GM12875 (cell line): ENCODE measurements around the gene POLD1.

Source experiments
- H3K4me3 ChIP-seq: one replicate; pipeline ENCODE4 v1.5.1; 2011; ENCODE audit warnings: low read depth, low read length, control low read depth
- TF ChIP-seq, protein P1 (sequence below): IDR thresholded peaks from 2 replicates; pipeline ENCODE4 v1.5.1; 2011; ENCODE audit warnings: low read depth, mild to moderate bottlenecking, control low read depth, inconsistent platforms, low read length, moderate library complexity, borderline replicate concordance; ENCODE audit not compliant: insufficient read depth

POLD1 gene

DNA sequence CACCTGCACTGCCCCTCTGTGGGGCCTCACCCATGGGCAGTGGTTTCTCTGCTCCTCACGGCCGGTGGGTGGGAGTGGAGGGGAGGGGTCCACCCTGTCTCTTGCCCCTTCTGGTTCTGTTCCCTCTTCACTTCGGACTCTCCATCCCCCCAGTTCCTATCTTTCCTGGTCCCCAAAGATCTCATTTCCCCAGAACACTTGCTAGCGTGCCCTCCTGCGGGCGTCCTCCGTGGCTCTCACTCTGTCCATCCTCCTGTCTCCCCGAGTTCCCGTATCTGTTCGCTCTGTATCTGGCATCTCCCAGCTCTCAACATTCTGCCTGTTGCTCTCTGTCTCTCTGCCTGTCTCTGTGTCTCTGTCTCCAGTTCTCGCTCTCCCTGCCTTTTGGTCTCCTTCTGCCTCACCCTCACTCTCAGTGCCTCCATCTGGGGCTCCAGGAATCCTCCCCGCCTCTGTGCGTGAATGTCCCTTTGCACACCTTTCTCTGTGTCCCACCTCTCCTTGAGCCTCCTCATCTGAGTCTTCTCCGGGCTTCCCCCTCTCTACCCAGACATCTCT lies 35.0 kb downstream of the POLD1 start:
- peak overlapping the region; percentile 84 for H3K4me3 ChIP-seq

DNA sequence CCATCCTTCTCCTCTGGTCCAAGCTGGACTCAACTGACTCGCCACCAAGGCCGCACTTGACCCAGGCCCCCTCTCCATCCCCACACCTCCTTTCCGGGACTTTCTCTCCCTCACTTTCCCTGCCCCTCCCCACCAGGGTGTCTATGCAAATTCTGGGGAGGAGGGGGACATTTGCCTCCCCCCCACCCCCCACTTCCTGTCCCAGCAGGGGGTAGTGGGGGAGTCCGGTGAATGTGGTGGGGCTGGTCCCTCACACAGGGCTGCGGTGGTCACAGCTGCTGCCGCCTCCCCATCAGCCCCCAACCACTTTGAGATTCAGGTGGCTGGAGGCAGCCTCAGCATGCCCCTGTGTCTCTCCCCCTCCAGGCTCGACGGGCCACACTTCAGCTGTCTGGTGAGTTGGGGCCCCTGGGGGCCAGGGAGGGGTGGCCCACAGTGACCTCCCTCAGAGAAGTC lies 35.5 kb downstream of the POLD1 start:
- TF ChIP-seq, protein P1, sequence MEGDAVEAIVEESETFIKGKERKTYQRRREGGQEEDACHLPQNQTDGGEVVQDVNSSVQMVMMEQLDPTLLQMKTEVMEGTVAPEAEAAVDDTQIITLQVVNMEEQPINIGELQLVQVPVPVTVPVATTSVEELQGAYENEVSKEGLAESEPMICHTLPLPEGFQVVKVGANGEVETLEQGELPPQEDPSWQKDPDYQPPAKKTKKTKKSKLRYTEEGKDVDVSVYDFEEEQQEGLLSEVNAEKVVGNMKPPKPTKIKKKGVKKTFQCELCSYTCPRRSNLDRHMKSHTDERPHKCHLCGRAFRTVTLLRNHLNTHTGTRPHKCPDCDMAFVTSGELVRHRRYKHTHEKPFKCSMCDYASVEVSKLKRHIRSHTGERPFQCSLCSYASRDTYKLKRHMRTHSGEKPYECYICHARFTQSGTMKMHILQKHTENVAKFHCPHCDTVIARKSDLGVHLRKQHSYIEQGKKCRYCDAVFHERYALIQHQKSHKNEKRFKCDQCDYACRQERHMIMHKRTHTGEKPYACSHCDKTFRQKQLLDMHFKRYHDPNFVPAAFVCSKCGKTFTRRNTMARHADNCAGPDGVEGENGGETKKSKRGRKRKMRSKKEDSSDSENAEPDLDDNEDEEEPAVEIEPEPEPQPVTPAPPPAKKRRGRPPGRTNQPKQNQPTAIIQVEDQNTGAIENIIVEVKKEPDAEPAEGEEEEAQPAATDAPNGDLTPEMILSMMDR, result no peak
- peak overlapping the region; percentile 84 for H3K4me3 ChIP-seq

More for the DNA sequence above, 35.0 kb downstream of the POLD1 start:
- TF ChIP-seq, protein P1, result no peak

DNA sequence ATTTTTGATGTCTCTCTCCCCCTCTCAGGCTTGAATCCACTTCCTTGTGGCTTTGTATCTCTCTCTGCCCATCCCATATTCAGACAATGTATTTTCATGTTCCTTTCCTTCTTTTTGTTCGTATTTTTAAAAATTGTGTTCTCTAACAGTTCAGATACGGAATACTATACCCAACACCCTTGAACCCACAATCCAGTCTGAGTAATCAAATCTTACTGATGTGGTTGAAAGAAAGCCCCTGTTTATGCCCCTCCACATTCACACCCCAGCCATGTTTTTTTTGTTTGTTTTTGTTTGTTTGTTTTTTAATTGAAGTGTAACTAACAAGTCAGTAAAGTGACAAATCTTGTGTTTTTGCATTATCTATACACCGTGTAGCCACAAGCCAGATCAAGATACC lies 36.0 kb downstream of the POLD1 start:
- TF ChIP-seq, protein P1, result no peak
- peak overlapping the region; percentile 84 for H3K4me3 ChIP-seq

DNA sequence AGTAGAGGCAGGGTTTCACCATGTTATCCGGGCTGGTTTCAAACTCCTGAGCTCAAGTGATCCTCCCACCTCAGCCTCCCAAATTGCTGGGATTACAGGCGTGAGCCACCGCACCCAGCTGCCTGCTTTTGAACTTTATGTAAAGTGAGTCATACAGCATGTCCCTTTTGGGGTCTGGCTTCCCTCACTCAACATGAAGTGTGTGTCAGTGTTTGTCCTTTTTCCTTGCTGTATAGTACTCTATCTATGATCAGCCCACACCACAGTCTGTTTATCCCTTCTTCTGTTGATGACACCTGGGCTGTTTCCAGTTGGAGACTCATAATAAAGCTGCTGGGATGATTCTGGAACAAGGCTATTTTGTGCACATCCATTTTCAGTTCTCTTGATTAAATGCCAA lies 36.7 kb downstream of the POLD1 start:
- TF ChIP-seq, protein P1, result no peak
- H3K4me3 ChIP-seq, result peak overlapping the region; percentile 84

DNA sequence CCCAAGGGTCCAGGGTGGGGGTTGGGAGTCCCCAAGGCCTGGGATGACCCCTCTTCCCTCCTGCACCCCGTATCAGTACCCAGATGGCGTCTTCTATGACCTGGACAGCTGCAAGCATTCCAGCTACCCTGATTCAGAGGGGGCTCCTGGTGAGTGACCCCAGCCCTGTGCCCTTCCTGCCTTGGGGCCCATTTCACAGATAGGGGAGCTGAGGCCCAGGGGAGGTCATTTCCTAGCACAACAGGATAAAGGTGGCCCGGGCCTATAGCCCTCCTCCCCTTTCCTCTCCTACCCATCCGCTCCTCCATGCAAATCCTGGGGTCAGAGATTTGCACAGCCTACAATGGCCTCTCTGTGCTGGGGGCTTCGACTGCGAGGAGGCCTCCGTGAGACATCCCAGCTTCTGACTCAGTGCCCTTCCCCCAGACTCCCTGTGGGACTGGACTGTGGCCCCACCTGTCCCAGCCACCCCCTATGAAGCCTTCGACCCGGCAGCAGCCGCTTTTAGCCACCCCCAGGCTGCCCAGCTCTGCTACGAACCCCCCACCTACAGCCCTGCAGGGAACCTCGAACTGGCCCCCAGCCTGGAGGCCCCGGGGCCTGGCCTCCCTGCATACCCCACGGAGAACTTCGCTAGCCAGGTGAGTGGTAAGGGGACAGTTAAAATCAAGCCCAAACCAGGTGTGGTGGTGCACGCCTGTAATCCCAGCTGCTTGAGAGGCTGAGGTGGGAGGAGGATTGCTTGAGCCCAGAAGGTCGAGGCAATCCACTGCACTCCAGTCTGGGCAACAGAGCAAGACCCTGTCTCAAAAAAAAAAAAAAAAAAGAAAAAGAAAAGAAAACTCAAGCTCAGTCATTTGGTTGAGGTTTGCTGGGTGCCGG lies 38.5 kb downstream of the POLD1 start:
- TF ChIP-seq, protein P1, result no peak
- no peak overlapping the region for H3K4me3 ChIP-seq

DNA sequence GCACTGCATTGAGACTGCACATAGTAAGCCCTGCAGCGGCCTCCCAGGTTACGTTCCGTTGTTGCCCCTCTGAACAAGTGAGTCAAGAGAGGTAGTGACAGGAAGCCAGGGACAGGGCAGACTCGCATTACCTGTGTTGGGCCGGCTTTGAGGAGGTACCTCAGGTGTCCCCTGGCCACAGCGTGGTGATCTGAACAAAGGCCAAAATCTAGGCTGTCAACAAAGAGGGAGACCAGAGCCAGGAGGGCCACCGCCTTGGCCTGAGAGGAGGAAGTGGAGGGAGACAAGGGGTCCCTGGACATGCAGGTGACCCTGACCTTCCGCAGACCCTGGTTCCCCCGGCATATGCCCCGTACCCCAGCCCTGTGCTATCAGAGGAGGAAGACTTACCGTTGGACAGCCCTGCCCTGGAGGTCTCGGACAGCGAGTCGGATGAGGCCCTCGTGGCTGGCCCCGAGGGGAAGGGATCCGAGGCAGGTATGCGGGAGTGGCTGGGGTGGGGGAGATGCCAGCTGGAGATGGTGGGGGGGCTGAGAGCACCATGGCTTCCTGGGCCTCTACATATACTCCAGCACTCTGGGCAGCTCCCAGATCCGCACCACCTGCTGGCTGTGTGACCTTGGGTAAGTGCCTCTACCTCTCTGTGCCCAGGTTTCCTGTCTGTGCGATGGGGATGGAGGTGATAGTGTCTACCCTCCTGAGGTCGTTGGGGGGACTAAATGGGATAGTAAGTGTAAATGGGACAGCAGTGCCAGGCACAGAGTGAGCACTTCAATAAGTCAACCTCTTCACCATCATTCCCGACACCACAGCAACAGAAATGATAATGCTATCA lies 39.3 kb downstream of the POLD1 start:
- TF ChIP-seq, protein P1, result no peak
- no peak overlapping the region for H3K4me3 ChIP-seq
